Loucy (cell line): ENCODE data around the gene TRAF3.

ENCODE experiments used
- H2AFZ ChIP-seq: fragments of 200-600 bp; sonication (generic); 2 replicates; pipeline ENCODE4 v1.6.0; 2016; ENCODE audit warnings: antibody characterized with exemption, mild to moderate bottlenecking, low read length, moderate library complexity
- H3F3A ChIP-seq: fragments of 200-600 bp; 2 replicates; pipeline ENCODE4 v1.6.0; 2016; ENCODE audit warnings: antibody characterized with exemption, low read depth, mild to moderate bottlenecking
- H3K27me3 ChIP-seq: fragments of 200-600 bp; sonication (generic); 2 replicates; pipeline ENCODE4 v1.6.1; 2014; ENCODE audit warnings: low read length, mild to moderate bottlenecking; ENCODE audit not compliant: insufficient read depth, poor library complexity, severe bottlenecking
- H3K36me3 ChIP-seq: fragments of 200-600 bp; sonication (generic); 2 replicates; pipeline ENCODE4 v1.6.1; 2016; ENCODE audit warnings: low read length; ENCODE audit not compliant: insufficient read depth
- H3K4me1 ChIP-seq: fragments of 200-600 bp; sonication (generic); 2 replicates; pipeline ENCODE4 v1.5.1; 2014; ENCODE audit warnings: low read length, mild to moderate bottlenecking; ENCODE audit not compliant: insufficient read depth, poor library complexity, severe bottlenecking
- H3K4me2 ChIP-seq: fragments of 200-600 bp; sonication (generic); 2 replicates; pipeline ENCODE4 v1.6.0; 2014; ENCODE audit warnings: antibody characterized with exemption, low read length, low read depth, mild to moderate bottlenecking; ENCODE audit not compliant: poor library complexity, severe bottlenecking
- H3K4me3 ChIP-seq: fragments of 200-600 bp; sonication (generic); 2 replicates; pipeline ENCODE4 v1.5.1; 2014; ENCODE audit warnings: low read length, mild to moderate bottlenecking, mixed read lengths; ENCODE audit not compliant: poor library complexity, severe bottlenecking
- H3K79me2 ChIP-seq: fragments of 200-600 bp; sonication (generic); 2 replicates; pipeline ENCODE4 v1.6.1; 2014; ENCODE audit warnings: low read length; ENCODE audit not compliant: insufficient read depth
- H3K9ac ChIP-seq: fragments of 200-600 bp; sonication (generic); 2 replicates; pipeline ENCODE4 v1.6.0; 2014; ENCODE audit warnings: mild to moderate bottlenecking, low read depth, low read length, moderate library complexity; ENCODE audit not compliant: poor library complexity, severe bottlenecking
- H3K9me2 ChIP-seq: fragments of 200-600 bp; sonication (generic); replicated peaks from 2 replicates; pipeline ENCODE4 v1.6.1; 2016; ENCODE audit warnings: low read depth, low read length, mixed read lengths
- H3K9me3 ChIP-seq: fragments of 200-600 bp; sonication (generic); 2 replicates; pipeline ENCODE4 v1.6.1; 2014; ENCODE audit warnings: mild to moderate bottlenecking, antibody characterized with exemption, low read length, low read depth; ENCODE audit not compliant: insufficient read depth
- H4K20me1 ChIP-seq: fragments of 200-600 bp; sonication (generic); 2 replicates; pipeline ENCODE4 v1.6.0; 2014; ENCODE audit warnings: antibody characterized with exemption, low read length, mild to moderate bottlenecking; ENCODE audit not compliant: insufficient read depth, poor library complexity, severe bottlenecking
- CTCF ChIP-seq: fragments of 200-600 bp; sonication (generic); conservative IDR thresholded peaks from 2 replicates; pipeline ENCODE4 v1.5.1; 2014; ENCODE audit warnings: mild to moderate bottlenecking, antibody characterized with exemption, low read length
- EZH2phosphoT487 ChIP-seq: fragments of 200-600 bp; IDR thresholded peaks from 2 replicates; pipeline ENCODE4 v1.6.1; 2018; ENCODE audit warnings: antibody characterized with exemption, mild to moderate bottlenecking, moderate library complexity, borderline replicate concordance

TRAF3 gene

GRCh38 chr14:102739190-102739469 lies 38.1 kb upstream of the TRAF3 start:
- Histone ChIP-seq H3K4me1 (no peaks in the 10 kb centered on the region), H2AFZ (no peak overlapping the region), H3F3A (no peaks in the 10 kb centered on the region), H3K4me2 (no peak overlapping the region), H3K4me3 (no peak overlapping the region), H4K20me1 (no peaks in the 10 kb centered on the region), H3K9ac (no peak overlapping the region), H3K79me2 (no peaks in the 10 kb centered on the region), H3K36me3 (no peaks in the 10 kb centered on the region), H3K9me2 (no peaks in the 10 kb centered on the region), H3K9me3 (no peaks in the 10 kb centered on the region), H3K27me3 (no peaks in the 10 kb centered on the region)
- TF ChIP-seq CTCF = no peak
- no peak for TF ChIP-seq EZH2phosphoT487

DNA sequence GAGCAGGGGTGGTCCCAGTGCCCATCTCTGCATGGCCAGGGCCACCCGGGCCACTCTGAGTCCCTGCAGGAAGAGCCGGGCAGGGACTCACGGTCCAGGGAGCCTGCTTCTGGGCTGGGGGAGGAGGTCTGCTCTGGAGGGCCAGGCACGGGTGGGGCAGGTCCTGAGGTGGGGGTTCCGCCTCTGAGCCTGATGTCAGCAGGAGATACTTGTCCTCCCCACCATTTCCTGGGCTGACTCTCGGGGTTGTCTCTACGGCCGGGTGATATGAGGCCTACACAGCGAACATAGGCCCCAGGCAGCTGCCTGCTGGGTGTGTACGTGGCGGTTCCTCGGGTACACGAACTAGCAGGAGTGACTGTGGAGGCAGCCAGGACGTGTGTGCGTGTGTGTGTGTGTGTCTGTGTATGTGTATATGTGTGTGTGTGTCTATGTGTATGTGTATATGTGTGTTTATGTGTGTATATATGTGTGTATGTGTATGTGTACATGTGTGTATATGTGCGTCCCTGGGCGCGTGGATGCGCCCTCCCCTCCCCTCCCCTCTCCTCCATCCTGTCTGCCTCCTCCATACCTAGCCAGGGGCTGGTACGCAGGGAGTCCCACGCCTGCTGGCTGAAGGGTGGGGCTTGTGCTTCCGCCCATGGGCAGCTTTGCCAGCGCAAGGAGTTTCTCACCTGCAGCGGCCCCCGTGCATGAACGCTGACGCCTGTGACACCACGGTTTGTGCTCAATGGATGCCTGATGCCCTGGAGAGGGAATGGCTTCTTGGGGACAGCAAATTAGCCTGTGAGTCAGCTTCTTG lies 30.4 kb upstream of the TRAF3 start:
- no peak overlapping the region for H3K9ac ChIP-seq
- no peaks in the 10 kb centered on the region for H3K9me2 ChIP-seq
- H3K9me3 ChIP-seq = no peaks in the 10 kb centered on the region
- H3F3A ChIP-seq = no peaks in the 10 kb centered on the region
- H3K79me2 ChIP-seq = no peaks in the 10 kb centered on the region
- TF ChIP-seq CTCF (no peak), EZH2phosphoT487 (no peak)
- H3K4me2 ChIP-seq = no peak overlapping the region
- no peaks in the 10 kb centered on the region for H3K4me1 ChIP-seq
- no peaks in the 10 kb centered on the region for H4K20me1 ChIP-seq
- no peak overlapping the region for H2AFZ ChIP-seq
- H3K36me3 ChIP-seq = no peaks in the 10 kb centered on the region
- H3K4me3 ChIP-seq = no peak overlapping the region
- H3K27me3 ChIP-seq = no peaks in the 10 kb centered on the region

GRCh38 chr14:102748806-102749205 lies 28.4 kb upstream of the TRAF3 start:
- no peak overlapping the region for H3K4me3 ChIP-seq
- H3K27me3 ChIP-seq = no peaks in the 10 kb centered on the region
- no peak overlapping the region for H3K9ac ChIP-seq
- H3K9me2 ChIP-seq = no peaks in the 10 kb centered on the region
- no peaks in the 10 kb centered on the region for H4K20me1 ChIP-seq
- TF ChIP-seq EZH2phosphoT487 = no peak
- no peak for TF ChIP-seq CTCF
- H3K9me3 ChIP-seq = no peaks in the 10 kb centered on the region
- no peaks in the 10 kb centered on the region for H3K79me2 ChIP-seq
- H3K4me1 ChIP-seq = no peaks in the 10 kb centered on the region
- H2AFZ ChIP-seq = no peak overlapping the region
- no peaks in the 10 kb centered on the region for H3K36me3 ChIP-seq
- H3F3A ChIP-seq = no peaks in the 10 kb centered on the region
- no peak overlapping the region for H3K4me2 ChIP-seq
